Panc1 (cell line): ENCODE measurements around the gene ISYNA1. TPM values are rescaled to one million over a fixed set of nuclear protein-coding genes. Genes with fewer than 3 reads are reported as not detected.
A peak's percentile ranks its signal among the peaks of the same experiment; 100 is the strongest.

Source experiments
- ATAC-seq: fragments of 200-7000 bp; cut with Tn5 transposase; 2 replicates; pipeline ENCODE4 v1.9.1; 2020; ENCODE audit warnings: mild to moderate bottlenecking, moderate library complexity
- BruUV-seq: library from RNA; stranded (reverse); fragments of 400-500 nt; replicated peaks from 2 replicates; lab custom pipeline; 2021; lab: Mats Ljungman, UMichigan
- CTCF ChIA-PET: fragments of 300-600 bp; sonication (Branson Sonifier 250); formaldehyde crosslinking; loops from one replicate; lab custom pipeline; 2022; ENCODE audit warnings: antibody characterized with exemption; lab: Charles Lee
- POLR2A ChIA-PET: fragments of 300-600 bp; sonication (Branson Sonifier 250); formaldehyde crosslinking; loops from one replicate; lab custom pipeline; 2022; ENCODE audit warnings: antibody characterized with exemption; lab: Charles Lee
- DNase-seq: peaks from one replicate; pipeline ENCODE4 v3.0.0-alpha.2; 2010; ENCODE audit warnings: low read depth, low spot score
- H3K27ac ChIP-seq: 2 replicates; pipeline ENCODE4 v1.5.1; 2011; ENCODE audit warnings: mild to moderate bottlenecking, low read length, inconsistent platforms
- H3K27me3 ChIP-seq: fragments of 200-500 bp; sonication (Bioruptor generic); 2 replicates; pipeline ENCODE4 v1.6.0; 2014; ENCODE audit warnings: low read length, inconsistent platforms; ENCODE audit not compliant: control insufficient read depth, insufficient read depth
- H3K36me3 ChIP-seq: fragments of 200-500 bp; sonication (Bioruptor generic); 2 replicates; pipeline ENCODE4 v1.5.1; 2014; ENCODE audit warnings: inconsistent platforms, mild to moderate bottlenecking, low read length, moderate library complexity; ENCODE audit not compliant: control insufficient read depth, insufficient read depth
- H3K4me1 ChIP-seq: 2 replicates; pipeline ENCODE4 v1.5.1; 2011; ENCODE audit warnings: inconsistent platforms, mild to moderate bottlenecking, low read length, moderate library complexity; ENCODE audit not compliant: control insufficient read depth, insufficient read depth
- H3K4me3 ChIP-seq, 2 experiments: 2 replicates each; pipeline ENCODE4 v1.5.1; 2011 to 2012; ENCODE audit warnings: low read depth in 2 of 2, low read length in 2 of 2, mild to moderate bottlenecking in 2 of 2, inconsistent platforms in 1 of 2, moderate library complexity in 1 of 2
- H3K9me3 ChIP-seq: fragments of 200-500 bp; sonication (Bioruptor generic); 2 replicates; pipeline ENCODE4 v1.5.1; 2014; ENCODE audit warnings: low read depth, mild to moderate bottlenecking, inconsistent platforms, low read length, moderate library complexity; ENCODE audit not compliant: control insufficient read depth, insufficient read depth
- POLR2AphosphoS5 ChIP-seq: IDR thresholded peaks from 2 replicates; pipeline ENCODE4 v1.6.1; 2012; ENCODE audit warnings: mild to moderate bottlenecking, low read depth, low read length, moderate library complexity
- SIN3A ChIP-seq: IDR thresholded peaks from 2 replicates; pipeline ENCODE4 v1.6.1; 2012; ENCODE audit warnings: low read depth, mild to moderate bottlenecking, low read length, moderate library complexity, borderline replicate concordance; ENCODE audit not compliant: insufficient read depth
- TCF7L2 ChIP-seq: IDR thresholded peaks from 2 replicates; pipeline ENCODE4 v1.6.1; 2011; ENCODE audit warnings: mild to moderate bottlenecking, low read depth, low read length, inconsistent platforms
- in situ Hi-C: cut with HindIII; loops from 2 replicates; pipeline ENCODE4 v1.10.0; 2016; ENCODE audit warnings: low sequenced_read_pairs, low pct_unique_long_range_greater_than_20kb
- intact Hi-C: fragments of 100-400 bp; cut with micrococcal nuclease; formaldehyde crosslinking; loops from one replicate; pipeline ENCODE4 v1.10.0; 2022; ENCODE audit not compliant: unreplicated experiment
- total RNA-seq: library from RNA; stranded (reverse); gene quantifications from one replicate; pipeline ENCODE4 v1.2.1, GENCODE V29; 2021; ENCODE audit not compliant: unreplicated experiment
- TF ChIP-seq, protein P1 (sequence below): fragments of 450-650 bp; IDR thresholded peaks from 2 replicates; pipeline ENCODE4 v1.5.1; 2017; ENCODE audit warnings: mild to moderate bottlenecking
- TF ChIP-seq, protein P2 (sequence below), 2 experiments: IDR thresholded peaks; 2 replicates each; pipeline ENCODE4 v1.6.1; 2011 to 2012; ENCODE audit warnings: low read depth in 2 of 2, control low read depth in 1 of 2, low read length in 1 of 2, mild to moderate bottlenecking in 1 of 2, moderate library complexity in 1 of 2; ENCODE audit not compliant: insufficient read depth in 1 of 2

ISYNA1 gene
- total RNA-seq, 1 experiment from 2014 or later, result 351 TPM

DNA sequence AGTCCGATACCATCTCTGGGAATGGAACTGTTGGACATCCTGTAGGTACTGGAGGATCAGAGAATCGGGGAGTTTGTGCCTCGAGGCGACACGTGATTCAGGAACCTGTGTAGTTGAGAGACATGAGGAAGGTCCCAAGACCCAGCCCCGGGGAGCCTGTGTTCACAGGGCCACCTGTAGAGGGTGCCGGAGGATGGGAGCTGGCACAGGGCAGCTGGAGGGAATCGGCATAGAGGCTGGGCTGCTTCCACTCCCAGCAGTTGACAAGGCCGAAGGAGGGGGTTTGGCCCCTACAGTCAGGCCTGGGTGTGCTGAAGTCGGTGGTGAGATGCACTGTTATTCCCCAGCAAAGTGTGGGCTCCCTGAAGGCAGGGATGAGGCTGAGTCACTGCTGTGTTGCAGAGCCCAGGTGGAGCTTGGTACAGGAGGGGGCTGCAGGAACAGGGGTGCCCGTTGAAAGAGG is 2.5 kb upstream of the ISYNA1 start:
- in situ Hi-C loops, result no loop called here
- intact Hi-C loops, result no loop called here
- TF ChIP-seq, protein P1, sequence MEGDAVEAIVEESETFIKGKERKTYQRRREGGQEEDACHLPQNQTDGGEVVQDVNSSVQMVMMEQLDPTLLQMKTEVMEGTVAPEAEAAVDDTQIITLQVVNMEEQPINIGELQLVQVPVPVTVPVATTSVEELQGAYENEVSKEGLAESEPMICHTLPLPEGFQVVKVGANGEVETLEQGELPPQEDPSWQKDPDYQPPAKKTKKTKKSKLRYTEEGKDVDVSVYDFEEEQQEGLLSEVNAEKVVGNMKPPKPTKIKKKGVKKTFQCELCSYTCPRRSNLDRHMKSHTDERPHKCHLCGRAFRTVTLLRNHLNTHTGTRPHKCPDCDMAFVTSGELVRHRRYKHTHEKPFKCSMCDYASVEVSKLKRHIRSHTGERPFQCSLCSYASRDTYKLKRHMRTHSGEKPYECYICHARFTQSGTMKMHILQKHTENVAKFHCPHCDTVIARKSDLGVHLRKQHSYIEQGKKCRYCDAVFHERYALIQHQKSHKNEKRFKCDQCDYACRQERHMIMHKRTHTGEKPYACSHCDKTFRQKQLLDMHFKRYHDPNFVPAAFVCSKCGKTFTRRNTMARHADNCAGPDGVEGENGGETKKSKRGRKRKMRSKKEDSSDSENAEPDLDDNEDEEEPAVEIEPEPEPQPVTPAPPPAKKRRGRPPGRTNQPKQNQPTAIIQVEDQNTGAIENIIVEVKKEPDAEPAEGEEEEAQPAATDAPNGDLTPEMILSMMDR, result peak; percentile 78
- TF ChIP-seq, protein P2, sequence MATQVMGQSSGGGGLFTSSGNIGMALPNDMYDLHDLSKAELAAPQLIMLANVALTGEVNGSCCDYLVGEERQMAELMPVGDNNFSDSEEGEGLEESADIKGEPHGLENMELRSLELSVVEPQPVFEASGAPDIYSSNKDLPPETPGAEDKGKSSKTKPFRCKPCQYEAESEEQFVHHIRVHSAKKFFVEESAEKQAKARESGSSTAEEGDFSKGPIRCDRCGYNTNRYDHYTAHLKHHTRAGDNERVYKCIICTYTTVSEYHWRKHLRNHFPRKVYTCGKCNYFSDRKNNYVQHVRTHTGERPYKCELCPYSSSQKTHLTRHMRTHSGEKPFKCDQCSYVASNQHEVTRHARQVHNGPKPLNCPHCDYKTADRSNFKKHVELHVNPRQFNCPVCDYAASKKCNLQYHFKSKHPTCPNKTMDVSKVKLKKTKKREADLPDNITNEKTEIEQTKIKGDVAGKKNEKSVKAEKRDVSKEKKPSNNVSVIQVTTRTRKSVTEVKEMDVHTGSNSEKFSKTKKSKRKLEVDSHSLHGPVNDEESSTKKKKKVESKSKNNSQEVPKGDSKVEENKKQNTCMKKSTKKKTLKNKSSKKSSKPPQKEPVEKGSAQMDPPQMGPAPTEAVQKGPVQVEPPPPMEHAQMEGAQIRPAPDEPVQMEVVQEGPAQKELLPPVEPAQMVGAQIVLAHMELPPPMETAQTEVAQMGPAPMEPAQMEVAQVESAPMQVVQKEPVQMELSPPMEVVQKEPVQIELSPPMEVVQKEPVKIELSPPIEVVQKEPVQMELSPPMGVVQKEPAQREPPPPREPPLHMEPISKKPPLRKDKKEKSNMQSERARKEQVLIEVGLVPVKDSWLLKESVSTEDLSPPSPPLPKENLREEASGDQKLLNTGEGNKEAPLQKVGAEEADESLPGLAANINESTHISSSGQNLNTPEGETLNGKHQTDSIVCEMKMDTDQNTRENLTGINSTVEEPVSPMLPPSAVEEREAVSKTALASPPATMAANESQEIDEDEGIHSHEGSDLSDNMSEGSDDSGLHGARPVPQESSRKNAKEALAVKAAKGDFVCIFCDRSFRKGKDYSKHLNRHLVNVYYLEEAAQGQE (IDR thresholded peaks at IDR 0.05; ENCODE audit: insufficient read depth in 1 of 2, low read depth in 2 of 2, low read length in 1 of 2), result no peak
- Histone ChIP-seq H3K9me3 (no peaks in the 10 kb centered on the region), H3K27me3 (no peaks in the 10 kb centered on the region), H3K36me3 (no peaks in the 10 kb centered on the region), H3K4me1 (peaks cover 34% of the 10 kb centered on the region), H3K27ac (peak overlapping the region; percentile 88), H3K4me3 (no peak overlapping the region)
- ATAC-seq (peak; percentile 35), DNase-seq (no peak)
- CTCF ChIA-PET, result no interaction called here
- POLR2A ChIA-PET, result interaction anchor here (0.6 kb wide), 3 partner anchors 11 to 710 kb away, joined by 3 to 12 read pairs (median 8); no protein-coding TSS in a partner anchor
- BruUV-seq, result no TSS peak

DNA sequence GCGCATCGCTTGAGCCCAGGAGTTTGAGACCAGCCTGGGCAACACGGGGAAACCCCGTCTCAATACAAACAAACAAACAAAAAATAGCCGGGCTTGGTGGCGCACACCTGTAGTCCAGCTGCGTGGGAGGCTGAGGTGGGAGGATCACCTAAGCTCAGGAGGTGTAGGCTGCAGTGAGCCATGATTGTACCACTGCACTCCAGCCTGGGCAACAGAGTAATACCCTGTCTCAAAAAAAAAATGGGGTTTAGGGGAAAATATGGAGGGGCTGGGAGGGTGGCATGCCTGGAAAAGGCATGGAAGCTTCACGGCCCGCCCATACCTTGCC is 1.9 kb upstream of the ISYNA1 start:
- Histone ChIP-seq H3K27ac (peak overlapping the region; percentile 88), H3K4me3 (no peak overlapping the region), H3K4me1 (peaks cover 34% of the 10 kb centered on the region), H3K36me3 (no peaks in the 10 kb centered on the region), H3K9me3 (no peaks in the 10 kb centered on the region), H3K27me3 (no peaks in the 10 kb centered on the region)
- ChIA-PET CTCF (interaction anchor here (0.7 kb wide), 1 partner anchor 442 kb away, joined by 3 read pairs; no protein-coding TSS in a partner anchor), POLR2A (no interaction called here)
- BruUV-seq, result no TSS peak
- TF ChIP-seq TCF7L2 (no peak), SIN3A (no peak)
- no peak for DNase-seq
- no peak for ATAC-seq
- in situ Hi-C loops (no loop called here), intact Hi-C loops (no loop called here)

DNA sequence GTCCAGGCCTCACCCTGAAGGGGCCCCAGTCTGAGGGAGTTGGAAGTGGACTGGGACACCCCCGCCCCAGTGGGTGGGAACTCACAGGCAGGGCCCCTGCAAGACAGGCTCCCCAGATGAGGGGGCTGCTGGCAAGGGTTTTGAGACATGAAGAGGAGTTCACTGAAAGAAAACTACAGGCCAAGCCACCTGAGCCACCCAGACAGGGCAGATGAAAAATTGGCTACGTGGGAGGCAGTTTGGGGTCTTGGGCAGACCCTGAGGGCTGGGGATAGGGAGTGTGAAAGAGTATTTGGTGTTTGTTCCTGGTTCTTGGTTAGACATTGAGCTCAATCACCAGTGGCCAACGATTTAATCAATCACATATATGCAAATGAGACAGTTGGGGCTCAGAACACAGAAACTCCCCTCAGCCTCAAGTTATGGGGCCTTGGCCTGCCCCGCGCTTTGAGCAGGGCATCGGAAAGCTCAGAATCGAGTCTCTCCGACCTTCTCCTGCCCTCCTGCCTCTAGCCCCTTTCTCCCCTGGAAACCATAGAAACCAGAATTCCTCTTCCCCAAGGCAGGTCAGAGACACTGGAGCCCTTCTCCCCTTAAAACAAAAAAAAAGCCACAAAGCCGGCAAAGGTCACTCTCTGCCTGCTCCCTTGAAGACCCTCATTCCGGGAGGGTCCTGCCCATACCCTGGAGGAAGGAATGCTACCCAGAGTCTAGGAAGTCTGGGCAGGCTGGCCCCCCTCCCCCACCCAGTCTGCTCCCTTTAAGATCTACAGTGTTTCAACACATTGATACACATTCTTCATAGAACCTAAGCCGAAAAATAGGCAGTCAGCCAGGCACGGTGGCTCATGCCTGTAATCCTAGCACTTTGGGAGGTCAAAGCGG is 1.3 kb upstream of the ISYNA1 start:
- intact Hi-C loops (no loop called here), in situ Hi-C loops (no loop called here)
- H3K27ac ChIP-seq, result peak overlapping the region; percentile 88
- no peak for DNase-seq
- TF ChIP-seq TCF7L2 (no peak), POLR2AphosphoS5 (no peak), SIN3A (no peak)
- TF ChIP-seq, protein P2 (IDR thresholded peaks at IDR 0.05; ENCODE audit: insufficient read depth in 1 of 2, low read depth in 2 of 2, low read length in 1 of 2), result no peak
- TF ChIP-seq, protein P1, result no peak
- H3K9me3 ChIP-seq, result no peaks in the 10 kb centered on the region
- H3K4me3 ChIP-seq, result no peak overlapping the region
- H3K27me3 ChIP-seq, result no peaks in the 10 kb centered on the region
- CTCF ChIA-PET, result interaction anchor here (0.7 kb wide), 1 partner anchor 441 kb away, joined by 3 read pairs; no protein-coding TSS in a partner anchor
- H3K36me3 ChIP-seq, result no peaks in the 10 kb centered on the region
- BruUV-seq, result no TSS peak
- ATAC-seq, result no peak; the same call in 1 of the 2 replicates
- peaks cover 35% of the 10 kb centered on the region for H3K4me1 ChIP-seq
- POLR2A ChIA-PET, result interaction anchor here (0.6 kb wide), 1 partner anchor 118 kb away, joined by 6 read pairs; the partner anchor contains the start of gene KXD1
